Neural crest cell (in vitro differentiated cells): ENCODE results near the gene GPRASP3. TPM values are rescaled to one million over a fixed set of nuclear protein-coding genes. Genes with fewer than 3 reads are reported as not detected.
"Not testable (repeated sequence)": the region's sequence is repeated elsewhere in the genome, so short reads cannot be mapped to it uniquely, and the experiment has no call there.

ENCODE experiments used
- DNase-seq: peaks from one replicate; pipeline ENCODE4 v3.0.0; 2021; ENCODE audit warnings: low read depth, mixed read lengths, low spot score
- H3K27ac Mint-ChIP-seq: one replicate; pipeline ENCODE4 v1.8.0; 2021; ENCODE audit warnings: mild to moderate bottlenecking, mixed read lengths; ENCODE audit not compliant: unreplicated experiment
- H3K27me3 Mint-ChIP-seq: 2 replicates; pipeline ENCODE4 v1.8.0; 2021; ENCODE audit warnings: low read depth, mild to moderate bottlenecking, mixed read lengths
- H3K36me3 Mint-ChIP-seq: 2 replicates; pipeline ENCODE4 v1.8.0; 2021; ENCODE audit warnings: low read depth, mild to moderate bottlenecking, mixed read lengths
- H3K4me1 Mint-ChIP-seq: 2 replicates; pipeline ENCODE4 v1.8.0; 2021; ENCODE audit warnings: mixed read lengths
- H3K4me3 Mint-ChIP-seq: one replicate; pipeline ENCODE4 v1.8.0; 2021; ENCODE audit warnings: mild to moderate bottlenecking, mixed read lengths
- H3K9me3 Mint-ChIP-seq: 2 replicates; pipeline ENCODE4 v1.8.0; 2021; ENCODE audit warnings: mixed read lengths
- long read RNA-seq: library from polyadenylated mRNA; unstranded; transcript quantifications from one replicate; pipeline ENCODE4 v2.0.0, GENCODE V29; 2020
- total RNA-seq: library from RNA; stranded (reverse); gene quantifications from 2 replicates; pipeline ENCODE4 v1.2.1, GENCODE V29; 2021
- TF ChIP-seq, protein P1 (sequence below): fragments of 200-600 bp; sonication (generic); conservative IDR thresholded peaks from 2 replicates; pipeline ENCODE4 v1.5.0; 2021; ENCODE audit warnings: antibody characterized with exemption, mild to moderate bottlenecking

Gene GPRASP3, protein sequence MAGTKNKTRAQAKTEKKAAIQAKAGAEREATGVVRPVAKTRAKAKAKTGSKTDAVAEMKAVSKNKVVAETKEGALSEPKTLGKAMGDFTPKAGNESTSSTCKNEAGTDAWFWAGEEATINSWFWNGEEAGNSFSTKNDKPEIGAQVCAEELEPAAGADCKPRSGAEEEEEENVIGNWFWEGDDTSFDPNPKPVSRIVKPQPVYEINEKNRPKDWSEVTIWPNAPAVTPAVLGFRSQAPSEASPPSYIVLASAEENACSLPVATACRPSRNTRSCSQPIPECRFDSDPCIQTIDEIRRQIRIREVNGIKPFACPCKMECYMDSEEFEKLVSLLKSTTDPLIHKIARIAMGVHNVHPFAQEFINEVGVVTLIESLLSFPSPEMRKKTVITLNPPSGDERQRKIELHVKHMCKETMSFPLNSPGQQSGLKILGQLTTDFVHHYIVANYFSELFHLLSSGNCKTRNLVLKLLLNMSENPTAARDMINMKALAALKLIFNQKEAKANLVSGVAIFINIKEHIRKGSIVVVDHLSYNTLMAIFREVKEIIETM
- total RNA-seq = 17.1 and 21.4 TPM in 2 replicates
- long read RNA-seq, partial matches to known transcripts = 0 of 5 reads
- long read RNA-seq, other reads (novel, unspliced or antisense) = 5 of 5 reads

DNA sequence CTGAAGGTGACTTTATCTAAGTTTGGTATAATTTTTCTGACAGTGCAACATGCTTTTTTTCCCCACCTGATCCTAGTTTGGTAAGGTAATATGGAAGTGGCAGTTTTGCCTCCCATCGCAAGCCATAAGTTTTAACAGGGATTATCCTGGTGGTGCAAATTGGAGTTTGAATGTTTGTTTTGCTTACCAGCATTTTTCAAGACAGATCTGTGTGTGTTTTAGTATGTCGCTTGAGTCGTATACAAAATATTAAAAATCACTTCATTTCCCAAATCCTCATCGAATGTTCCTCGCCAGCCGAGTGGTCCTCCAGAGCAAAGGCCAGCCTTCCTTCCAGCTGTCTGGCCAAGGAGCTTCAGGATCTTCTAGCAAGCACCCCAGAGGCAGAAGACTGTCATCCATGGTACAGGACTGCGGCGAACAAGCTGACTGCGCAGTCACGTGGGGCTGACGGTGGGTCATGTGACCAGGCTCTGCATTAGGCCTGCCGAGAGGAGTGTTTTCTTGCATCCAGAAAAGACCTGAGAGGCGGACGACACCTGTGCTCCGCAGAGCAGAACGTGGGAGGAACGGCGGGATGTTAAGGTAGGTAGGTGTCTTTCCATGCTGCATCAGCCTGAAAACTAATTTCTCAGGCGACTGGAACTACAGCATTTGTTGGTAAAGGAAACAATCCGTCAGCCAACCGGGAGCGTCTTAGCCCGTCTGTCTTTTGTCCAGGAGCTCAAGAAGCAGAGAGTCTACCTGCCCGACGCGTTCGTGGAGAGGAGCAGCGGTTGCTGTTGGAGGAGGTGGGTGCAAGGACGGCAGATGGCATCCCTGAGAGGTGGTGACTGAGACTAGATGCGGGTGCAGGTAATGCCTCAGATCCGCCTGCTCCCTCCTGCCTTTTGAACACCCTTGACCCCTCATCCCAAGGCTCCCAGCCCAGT lies at the start of gene GPRASP3:
Gene GPRASP3 (plus strand): TSS at position 507 of the 932 bp plus-strand sequence. CDS start 28,253 bp downstream, outside the sequence.
- no peak for DNase-seq
- H3K27me3 Mint-ChIP-seq = no peaks in the 10 kb centered on the region

DNA sequence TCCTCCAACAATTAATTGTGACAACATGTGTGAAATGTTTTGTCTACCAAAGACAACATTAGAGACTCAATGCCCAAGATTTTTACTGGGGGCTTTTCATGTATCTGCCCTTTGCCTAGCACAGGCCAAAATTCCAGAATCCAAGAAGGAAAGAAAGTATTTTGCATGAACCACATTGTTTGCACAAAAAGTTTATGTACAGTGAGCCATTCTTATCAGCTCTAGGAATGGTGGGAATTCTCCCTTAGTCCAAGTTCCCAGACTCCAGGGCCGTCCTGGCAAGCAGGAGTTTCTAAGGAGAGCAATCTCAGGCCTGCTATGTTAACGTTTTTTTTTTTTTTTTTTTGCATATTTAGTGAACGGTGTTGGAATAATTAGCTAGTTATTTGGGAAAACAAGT lies 47.7 kb upstream of the GPRASP3 start:
- Mint-ChIP-seq H3K36me3 (peaks cover 19% of the 10 kb centered on the region), H3K9me3 (peaks cover 20% of the 10 kb centered on the region), H3K4me3 (no peak overlapping the region), H3K4me1 (no peaks in the 10 kb centered on the region), H3K27ac (no peak overlapping the region), H3K27me3 (no peaks in the 10 kb centered on the region)
- TF ChIP-seq, protein P1, sequence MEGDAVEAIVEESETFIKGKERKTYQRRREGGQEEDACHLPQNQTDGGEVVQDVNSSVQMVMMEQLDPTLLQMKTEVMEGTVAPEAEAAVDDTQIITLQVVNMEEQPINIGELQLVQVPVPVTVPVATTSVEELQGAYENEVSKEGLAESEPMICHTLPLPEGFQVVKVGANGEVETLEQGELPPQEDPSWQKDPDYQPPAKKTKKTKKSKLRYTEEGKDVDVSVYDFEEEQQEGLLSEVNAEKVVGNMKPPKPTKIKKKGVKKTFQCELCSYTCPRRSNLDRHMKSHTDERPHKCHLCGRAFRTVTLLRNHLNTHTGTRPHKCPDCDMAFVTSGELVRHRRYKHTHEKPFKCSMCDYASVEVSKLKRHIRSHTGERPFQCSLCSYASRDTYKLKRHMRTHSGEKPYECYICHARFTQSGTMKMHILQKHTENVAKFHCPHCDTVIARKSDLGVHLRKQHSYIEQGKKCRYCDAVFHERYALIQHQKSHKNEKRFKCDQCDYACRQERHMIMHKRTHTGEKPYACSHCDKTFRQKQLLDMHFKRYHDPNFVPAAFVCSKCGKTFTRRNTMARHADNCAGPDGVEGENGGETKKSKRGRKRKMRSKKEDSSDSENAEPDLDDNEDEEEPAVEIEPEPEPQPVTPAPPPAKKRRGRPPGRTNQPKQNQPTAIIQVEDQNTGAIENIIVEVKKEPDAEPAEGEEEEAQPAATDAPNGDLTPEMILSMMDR = no peak
- no peak for DNase-seq

More for the DNA sequence above, at the start of gene GPRASP3:
- Mint-ChIP-seq H3K4me3 (no peak within 1 kb of the TSS), H3K27ac (no peak within 1 kb of the TSS), H3K36me3 (peaks cover 6% of the 10 kb centered on the region), H3K4me1 (peaks cover 6% of the 10 kb centered on the region), H3K9me3 (peaks cover 4% of the 10 kb centered on the region)
- TF ChIP-seq, protein P1 = no peak

DNA sequence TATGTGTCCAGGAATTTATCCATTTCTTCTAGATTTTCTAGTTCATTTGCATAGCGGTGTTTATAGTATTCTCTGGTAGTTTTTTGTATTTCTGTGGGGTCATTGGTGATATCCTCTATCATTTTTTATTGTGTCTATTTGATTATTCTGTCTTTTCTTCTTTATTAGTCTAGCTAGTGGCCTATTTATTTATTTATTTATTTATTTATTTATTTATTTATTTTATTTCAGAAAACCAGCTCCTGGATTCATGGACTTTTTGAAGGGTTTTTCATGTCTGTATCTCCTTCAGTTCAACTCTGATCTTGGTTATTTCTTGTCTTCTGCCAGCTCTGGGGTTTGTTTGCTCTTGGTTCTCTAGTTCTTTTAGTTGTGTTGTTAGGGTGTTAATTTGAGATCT lies 43.1 kb upstream of the GPRASP3 start:
- not testable (repeated sequence) for H3K27me3 Mint-ChIP-seq, DNase-seq, H3K27ac Mint-ChIP-seq, H3K4me1 Mint-ChIP-seq, H3K4me3 Mint-ChIP-seq
- Mint-ChIP-seq H3K36me3 (peaks cover 18% of the 10 kb centered on the region), H3K9me3 (peaks cover 12% of the 10 kb centered on the region)

DNA sequence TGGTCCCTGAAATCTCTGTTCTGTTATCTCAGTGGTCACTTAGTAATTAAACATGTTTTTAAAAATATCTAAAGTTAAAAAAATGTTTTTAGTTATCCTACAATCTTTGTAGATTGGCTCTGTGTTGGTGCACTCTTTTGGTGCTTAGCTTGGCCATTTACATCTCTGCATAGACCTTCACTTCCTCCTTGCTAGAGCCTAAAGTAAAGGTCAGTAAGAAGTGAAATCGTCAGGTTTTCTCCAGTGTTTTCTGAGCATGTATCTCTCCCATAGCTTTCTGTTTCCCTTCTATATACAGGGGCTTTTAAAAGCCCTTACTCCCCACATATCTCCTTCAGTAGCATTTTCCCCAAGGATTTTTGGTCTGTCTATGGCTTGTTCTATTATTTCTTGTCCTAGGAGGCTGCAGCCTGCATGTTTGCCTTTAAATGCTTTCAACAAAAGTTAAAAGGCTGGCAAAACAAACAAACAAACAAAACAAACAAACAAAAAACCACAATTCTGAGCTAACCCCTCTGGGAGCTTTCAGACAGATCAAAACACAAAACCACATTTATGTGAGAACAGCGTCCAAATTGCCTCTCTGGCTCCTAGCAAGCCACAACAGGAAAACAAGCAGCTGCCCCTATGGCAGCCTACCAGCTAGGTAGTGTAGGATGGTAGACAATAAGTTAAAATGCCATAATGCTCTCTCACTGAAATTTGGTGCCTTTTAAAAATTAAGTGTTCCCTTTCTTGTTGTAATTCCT lies 35.6 kb upstream of the GPRASP3 start:
- no peaks in the 10 kb centered on the region for H3K4me1 Mint-ChIP-seq
- no peak overlapping the region for H3K27ac Mint-ChIP-seq
- no peak overlapping the region for H3K4me3 Mint-ChIP-seq
- no peak for DNase-seq
- no peaks in the 10 kb centered on the region for H3K27me3 Mint-ChIP-seq
- H3K9me3 Mint-ChIP-seq = peaks cover 7% of the 10 kb centered on the region
- TF ChIP-seq, protein P1 = no peak
- H3K36me3 Mint-ChIP-seq = peaks cover 26% of the 10 kb centered on the region

DNA sequence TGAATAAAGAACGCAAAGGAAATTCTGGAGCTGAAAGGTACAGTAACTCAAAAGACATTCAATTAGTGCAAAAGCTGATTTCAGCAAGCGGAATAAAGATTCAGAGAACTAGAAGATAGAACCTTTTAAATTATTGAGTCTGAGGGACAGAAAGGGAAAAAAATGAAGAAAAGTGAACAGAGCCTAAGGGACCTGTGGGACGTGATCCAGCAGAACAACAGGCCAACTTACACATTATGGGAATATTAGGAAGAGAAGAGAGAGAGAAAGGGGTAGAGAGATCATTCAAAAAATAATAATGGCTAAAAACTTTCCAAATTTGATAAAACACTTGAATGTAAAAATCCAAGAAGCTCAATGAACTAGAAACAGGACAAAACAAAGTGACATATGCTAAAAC lies 25.8 kb upstream of the GPRASP3 start:
- no peak overlapping the region for H3K4me3 Mint-ChIP-seq
- peaks cover 17% of the 10 kb centered on the region for H3K9me3 Mint-ChIP-seq
- H3K27ac Mint-ChIP-seq = no peak overlapping the region
- TF ChIP-seq, protein P1 = no peak
- peaks cover 28% of the 10 kb centered on the region for H3K36me3 Mint-ChIP-seq
- H3K4me1 Mint-ChIP-seq = no peaks in the 10 kb centered on the region
- DNase-seq = no peak
- no peaks in the 10 kb centered on the region for H3K27me3 Mint-ChIP-seq
